Neural cell (in vitro differentiated cells): ENCODE results near the gene PTPDC1. TPM values are rescaled to one million over a fixed set of nuclear protein-coding genes. Genes with fewer than 3 reads are reported as not detected.

Experiments
- H2AFZ ChIP-seq: fragments of 200-600, 300-800 bp; sonication (generic), shearing (Covaris generic); 2 replicates; pipeline ENCODE4 v1.6.0; 2014; ENCODE audit warnings: low read depth, mild to moderate bottlenecking, antibody characterized with exemption, low read length, moderate library complexity
- H3F3A ChIP-seq: fragments of 200-600 bp; shearing (Covaris generic); 2 replicates; pipeline ENCODE4 v1.6.1; 2016; ENCODE audit warnings: mild to moderate bottlenecking, moderate library complexity, mixed read lengths, antibody characterized with exemption, low read length; ENCODE audit not compliant: insufficient read depth, poor library complexity, severe bottlenecking
- H3K27ac ChIP-seq: fragments of 200-600, 300-800 bp; sonication (generic), shearing (Covaris generic); 2 replicates; pipeline ENCODE4 v1.5.1; 2014; ENCODE audit warnings: mild to moderate bottlenecking, low read length, moderate library complexity
- H3K27me3 ChIP-seq: fragments of 300-800, 200-600 bp; sonication (generic), shearing (Covaris generic); 2 replicates; pipeline ENCODE4 v1.6.0; 2014; ENCODE audit warnings: mild to moderate bottlenecking, low read depth, low read length, moderate library complexity; ENCODE audit not compliant: insufficient read depth
- H3K36me3 ChIP-seq: fragments of 300-800, 200-600 bp; sonication (generic), shearing (Covaris generic); 2 replicates; pipeline ENCODE4 v1.5.1; 2014; ENCODE audit warnings: mild to moderate bottlenecking, antibody characterized with exemption, low read length, moderate library complexity; ENCODE audit not compliant: insufficient read depth
- H3K4me2 ChIP-seq: fragments of 300-800, 200-600 bp; sonication (generic), shearing (Covaris generic); 2 replicates; pipeline ENCODE4 v1.6.0; 2014; ENCODE audit warnings: mild to moderate bottlenecking, low read length
- H3K4me3 ChIP-seq: fragments of 300-800, 200-600 bp; sonication (generic), shearing (Covaris generic); 2 replicates; pipeline ENCODE4 v1.5.1; 2014; ENCODE audit warnings: mild to moderate bottlenecking, low read length, moderate library complexity
- H3K79me2 ChIP-seq: fragments of 200-600 bp; shearing (Covaris generic); replicated peaks from 2 replicates; pipeline ENCODE4 v1.6.0; 2014; ENCODE audit warnings: mild to moderate bottlenecking, low read length, moderate library complexity; ENCODE audit not compliant: insufficient read depth
- H3K9ac ChIP-seq: fragments of 300-800, 200-600 bp; sonication (generic), shearing (Covaris generic); 2 replicates; pipeline ENCODE4 v1.6.1; 2016; ENCODE audit warnings: mild to moderate bottlenecking, low read length, mixed read lengths
- H3K9me2 ChIP-seq: fragments of 200-600 bp; shearing (Covaris generic); 2 replicates; pipeline ENCODE4 v1.6.1; 2016; ENCODE audit warnings: mild to moderate bottlenecking, low read length, mixed read lengths; ENCODE audit not compliant: insufficient read depth
- H3K9me3 ChIP-seq: fragments of 200-600, 300-800 bp; sonication (generic), shearing (Covaris generic); 2 replicates; pipeline ENCODE4 v1.6.1; 2016; ENCODE audit warnings: mild to moderate bottlenecking, mixed run types, low read length, moderate library complexity, mixed read lengths
- H4K20me1 ChIP-seq: fragments of 200-600 bp; shearing (Covaris generic); 2 replicates; pipeline ENCODE4 v1.6.1; 2016; ENCODE audit warnings: mild to moderate bottlenecking, mixed run types; ENCODE audit not compliant: insufficient read depth
- EP300 ChIP-seq: fragments of 450-650 bp; conservative IDR thresholded peaks from 2 replicates; pipeline ENCODE4 v1.6.1; 2014; ENCODE audit warnings: antibody characterized with exemption, mild to moderate bottlenecking, moderate library complexity; ENCODE audit not compliant: poor library complexity, severe bottlenecking
- EZH2 ChIP-seq: fragments of 200-600, 300-800 bp; shearing (Covaris generic), sonication (generic); IDR thresholded peaks from 2 replicates; pipeline ENCODE4 v1.6.1; 2014; ENCODE audit warnings: antibody characterized with exemption, low read length, borderline replicate concordance, mild to moderate bottlenecking; ENCODE audit not compliant: insufficient read depth, poor library complexity, severe bottlenecking
- MXI1 ChIP-seq: fragments of 450-650 bp; conservative IDR thresholded peaks from 2 replicates; pipeline ENCODE4 v1.6.1; 2014; ENCODE audit warnings: antibody characterized with exemption, mild to moderate bottlenecking; ENCODE audit not compliant: poor library complexity, severe bottlenecking
- POLR2AphosphoS5 ChIP-seq: IDR thresholded peaks from 2 replicates; pipeline ENCODE4 v1.6.1; 2012
- RAD21 ChIP-seq: fragments of 450-650 bp; conservative IDR thresholded peaks from 2 replicates; pipeline ENCODE4 v1.6.1; 2014; ENCODE audit warnings: antibody characterized with exemption, mild to moderate bottlenecking, moderate library complexity
- SMC3 ChIP-seq: fragments of 450-650 bp; conservative IDR thresholded peaks from 2 replicates; pipeline ENCODE4 v1.6.1; 2014; ENCODE audit warnings: antibody characterized with exemption, mild to moderate bottlenecking, moderate library complexity; ENCODE audit not compliant: poor library complexity
- TAF1 ChIP-seq: IDR thresholded peaks from 2 replicates; pipeline ENCODE4 v1.6.1; 2012; ENCODE audit warnings: low read depth
- polyA plus RNA-seq: library from polyadenylated mRNA; depleted of rRNA; stranded (reverse); fragments of >200 nt; gene quantifications from 2 replicates; pipeline ENCODE4 v1.2.3, GENCODE V29; 2014
- TF ChIP-seq, protein P1 (sequence below): IDR thresholded peaks from 2 replicates; pipeline ENCODE4 v1.6.1; 2012; ENCODE audit warnings: borderline replicate concordance
- TF ChIP-seq, protein P2 (sequence below): fragments of 450-650 bp; IDR thresholded peaks from 2 replicates; pipeline ENCODE4 v1.5.1; 2014; ENCODE audit warnings: antibody characterized with exemption, mild to moderate bottlenecking, moderate library complexity; ENCODE audit not compliant: poor library complexity, severe bottlenecking

The PTPDC1 gene
- polyA plus RNA-seq, 1 donor from 2014 or later = 23.7 TPM

DNA sequence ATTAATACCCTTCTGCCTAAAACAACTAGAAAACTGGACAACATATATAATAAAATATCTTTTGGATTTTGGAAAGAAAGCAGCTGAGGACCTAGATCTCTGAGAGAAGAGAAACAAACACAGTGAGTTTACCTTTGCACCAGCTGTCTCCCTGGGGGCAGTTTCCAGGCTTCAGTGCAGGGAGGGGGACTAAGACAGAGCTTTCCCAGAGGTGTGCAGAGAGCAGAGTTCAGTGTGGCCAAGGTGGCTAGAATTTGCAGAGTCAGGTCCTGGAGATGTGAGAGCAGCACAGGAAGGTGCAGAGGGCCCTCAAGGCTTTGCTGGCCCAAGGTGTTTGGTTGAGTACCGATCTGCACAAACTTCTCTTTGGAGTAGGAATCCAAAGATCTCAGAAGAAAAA, 26.3 kb upstream of the PTPDC1 start:
- TF ChIP-seq RAD21 (no peak), SMC3 (no peak), EP300 (no peak), EZH2 (no peak), MXI1 (no peak), POLR2AphosphoS5 (no peak), TAF1 (no peak)
- TF ChIP-seq, protein P1, sequence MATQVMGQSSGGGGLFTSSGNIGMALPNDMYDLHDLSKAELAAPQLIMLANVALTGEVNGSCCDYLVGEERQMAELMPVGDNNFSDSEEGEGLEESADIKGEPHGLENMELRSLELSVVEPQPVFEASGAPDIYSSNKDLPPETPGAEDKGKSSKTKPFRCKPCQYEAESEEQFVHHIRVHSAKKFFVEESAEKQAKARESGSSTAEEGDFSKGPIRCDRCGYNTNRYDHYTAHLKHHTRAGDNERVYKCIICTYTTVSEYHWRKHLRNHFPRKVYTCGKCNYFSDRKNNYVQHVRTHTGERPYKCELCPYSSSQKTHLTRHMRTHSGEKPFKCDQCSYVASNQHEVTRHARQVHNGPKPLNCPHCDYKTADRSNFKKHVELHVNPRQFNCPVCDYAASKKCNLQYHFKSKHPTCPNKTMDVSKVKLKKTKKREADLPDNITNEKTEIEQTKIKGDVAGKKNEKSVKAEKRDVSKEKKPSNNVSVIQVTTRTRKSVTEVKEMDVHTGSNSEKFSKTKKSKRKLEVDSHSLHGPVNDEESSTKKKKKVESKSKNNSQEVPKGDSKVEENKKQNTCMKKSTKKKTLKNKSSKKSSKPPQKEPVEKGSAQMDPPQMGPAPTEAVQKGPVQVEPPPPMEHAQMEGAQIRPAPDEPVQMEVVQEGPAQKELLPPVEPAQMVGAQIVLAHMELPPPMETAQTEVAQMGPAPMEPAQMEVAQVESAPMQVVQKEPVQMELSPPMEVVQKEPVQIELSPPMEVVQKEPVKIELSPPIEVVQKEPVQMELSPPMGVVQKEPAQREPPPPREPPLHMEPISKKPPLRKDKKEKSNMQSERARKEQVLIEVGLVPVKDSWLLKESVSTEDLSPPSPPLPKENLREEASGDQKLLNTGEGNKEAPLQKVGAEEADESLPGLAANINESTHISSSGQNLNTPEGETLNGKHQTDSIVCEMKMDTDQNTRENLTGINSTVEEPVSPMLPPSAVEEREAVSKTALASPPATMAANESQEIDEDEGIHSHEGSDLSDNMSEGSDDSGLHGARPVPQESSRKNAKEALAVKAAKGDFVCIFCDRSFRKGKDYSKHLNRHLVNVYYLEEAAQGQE = no peak
- TF ChIP-seq, protein P2, sequence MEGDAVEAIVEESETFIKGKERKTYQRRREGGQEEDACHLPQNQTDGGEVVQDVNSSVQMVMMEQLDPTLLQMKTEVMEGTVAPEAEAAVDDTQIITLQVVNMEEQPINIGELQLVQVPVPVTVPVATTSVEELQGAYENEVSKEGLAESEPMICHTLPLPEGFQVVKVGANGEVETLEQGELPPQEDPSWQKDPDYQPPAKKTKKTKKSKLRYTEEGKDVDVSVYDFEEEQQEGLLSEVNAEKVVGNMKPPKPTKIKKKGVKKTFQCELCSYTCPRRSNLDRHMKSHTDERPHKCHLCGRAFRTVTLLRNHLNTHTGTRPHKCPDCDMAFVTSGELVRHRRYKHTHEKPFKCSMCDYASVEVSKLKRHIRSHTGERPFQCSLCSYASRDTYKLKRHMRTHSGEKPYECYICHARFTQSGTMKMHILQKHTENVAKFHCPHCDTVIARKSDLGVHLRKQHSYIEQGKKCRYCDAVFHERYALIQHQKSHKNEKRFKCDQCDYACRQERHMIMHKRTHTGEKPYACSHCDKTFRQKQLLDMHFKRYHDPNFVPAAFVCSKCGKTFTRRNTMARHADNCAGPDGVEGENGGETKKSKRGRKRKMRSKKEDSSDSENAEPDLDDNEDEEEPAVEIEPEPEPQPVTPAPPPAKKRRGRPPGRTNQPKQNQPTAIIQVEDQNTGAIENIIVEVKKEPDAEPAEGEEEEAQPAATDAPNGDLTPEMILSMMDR = no peak
- no peaks in the 10 kb centered on the region for H3F3A ChIP-seq
- no peaks in the 10 kb centered on the region for H3K27me3 ChIP-seq
- H3K36me3 ChIP-seq = no peaks in the 10 kb centered on the region
- no peak overlapping the region for H3K4me2 ChIP-seq
- no peaks in the 10 kb centered on the region for H3K79me2 ChIP-seq
- H3K27ac ChIP-seq = no peak overlapping the region
- H4K20me1 ChIP-seq = no peaks in the 10 kb centered on the region
- no peak overlapping the region for H3K4me3 ChIP-seq
- H3K9me3 ChIP-seq = no peaks in the 10 kb centered on the region
- H3K9ac ChIP-seq = no peak overlapping the region
- H3K9me2 ChIP-seq = no peaks in the 10 kb centered on the region
- no peak overlapping the region for H2AFZ ChIP-seq

DNA sequence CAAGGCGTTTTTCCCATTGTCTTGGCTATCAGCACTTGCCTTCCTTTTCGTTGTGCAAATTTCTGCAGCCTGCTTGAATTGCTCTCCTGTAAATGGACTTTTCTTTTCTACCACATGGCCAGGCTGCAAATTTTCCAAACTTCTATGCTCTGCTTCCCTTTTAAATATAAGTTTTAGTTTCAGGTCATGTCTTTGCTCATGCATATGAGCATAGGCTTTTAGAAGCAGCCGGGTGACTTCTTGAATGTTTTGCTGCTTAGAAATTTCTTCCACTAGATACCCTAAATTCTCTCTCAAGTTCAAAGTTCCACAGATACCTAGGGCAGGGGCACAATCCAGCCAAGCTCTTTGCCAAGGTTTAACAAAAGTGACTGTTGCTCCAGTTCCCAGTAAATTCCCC, 22.4 kb upstream of the PTPDC1 start:
- no peak overlapping the region for H3K9ac ChIP-seq

More for the DNA sequence above, 22.4 kb upstream of the PTPDC1 start:
- no peaks in the 10 kb centered on the region for H3K9me2 ChIP-seq
- no peaks in the 10 kb centered on the region for H3F3A ChIP-seq
- no peak for TF ChIP-seq EP300
- TF ChIP-seq, protein P2 = no peak
- no peak for TF ChIP-seq MXI1
- TF ChIP-seq, protein P1 = no peak
- no peak for TF ChIP-seq RAD21
- TF ChIP-seq EZH2 = no peak
- no peak for TF ChIP-seq SMC3
- no peak overlapping the region for H3K27ac ChIP-seq
- no peaks in the 10 kb centered on the region for H4K20me1 ChIP-seq
- no peaks in the 10 kb centered on the region for H3K9me3 ChIP-seq
- no peaks in the 10 kb centered on the region for H3K27me3 ChIP-seq
- H3K4me2 ChIP-seq = no peak overlapping the region
- no peak overlapping the region for H3K4me3 ChIP-seq
- H3K79me2 ChIP-seq = no peaks in the 10 kb centered on the region
- H2AFZ ChIP-seq = no peak overlapping the region
- H3K36me3 ChIP-seq = no peaks in the 10 kb centered on the region
